Measurements from ENCODE around the gene TMEM37. TPM values are rescaled to one million over a fixed set of nuclear protein-coding genes. Genes with fewer than 3 reads are reported as not detected.
A peak's percentile ranks its signal among the peaks of the same experiment; 100 is the strongest.

Gene TMEM37
- total and polyA plus RNA-seq, 2 of the 13 experiments (the other 11 are each of a cell fraction or from before 2014, with no cell fraction given): 37.7 to 115 TPM

- TF ChIP-seq TAF1 (CRISPR knock-in tag; IDR thresholded peaks at IDR 0.05) (0 out of 2 replicates have a peak, but pooled peaks have one; percentile 7), RARA (CRISPR knock-in tag; IDR thresholded peaks at IDR 0.05) (peak; percentile 99), FOXK1 (CRISPR knock-in tag; IDR thresholded peaks at IDR 0.05; ENCODE audit: borderline replicate concordance, low read depth) (peak; percentile 99), ZNF224 (CRISPR knock-in tag; IDR thresholded peaks at IDR 0.05) (no peak), ZNF660 (CRISPR knock-in tag; IDR thresholded peaks at IDR 0.05; ENCODE audit: borderline replicate concordance, low read depth) (no peak), TOPORS (CRISPR knock-in tag; IDR thresholded peaks at IDR 0.05) (no peak), ZMAT5 (CRISPR knock-in tag; IDR thresholded peaks at IDR 0.05; ENCODE audit: borderline replicate concordance, low read depth) (no peak), ZNF75D (CRISPR knock-in tag; IDR thresholded peaks at IDR 0.05; ENCODE audit: borderline replicate concordance) (no peak), HDAC1 (CRISPR knock-in tag; IDR thresholded peaks at IDR 0.05) (peak; percentile 58; the same call in 1 of the 2 replicates), FOXC1 (CRISPR knock-in tag; IDR thresholded peaks at IDR 0.05; ENCODE audit: borderline replicate concordance) (peak; percentile 68; the same call in 1 of the 2 replicates), ZNF280D (CRISPR knock-in tag; IDR thresholded peaks at IDR 0.05) (no peak), MAFF (IDR thresholded peaks at IDR 0.05; ENCODE audit: low read depth, low read length) (no peak), ZBTB20 (CRISPR knock-in tag; IDR thresholded peaks at IDR 0.05; ENCODE audit: borderline replicate concordance, low read depth) (peak; percentile 88; the same call in 1 of the 2 replicates), HHEX (CRISPR knock-in tag; IDR thresholded peaks at IDR 0.05) (peak; percentile 86), SRSF9 (IDR thresholded peaks at IDR 0.05; ENCODE audit: borderline replicate concordance, insufficient read depth, low read depth, low read length, poor library complexity, severe bottlenecking) (no peak), PHF21A (CRISPR knock-in tag; IDR thresholded peaks at IDR 0.05) (peak; percentile 76), THAP9 (CRISPR knock-in tag; IDR thresholded peaks at IDR 0.05; ENCODE audit: borderline replicate concordance) (no peak), ZNF547 (CRISPR knock-in tag; IDR thresholded peaks at IDR 0.05) (no peak), NR2F2 (IDR thresholded peaks at IDR 0.05; ENCODE audit: borderline replicate concordance, low read depth) (peak; percentile 95), ZNF713 (CRISPR knock-in tag; IDR thresholded peaks at IDR 0.05) (no peak), ZC3H4 (CRISPR knock-in tag; IDR thresholded peaks at IDR 0.05; ENCODE audit: borderline replicate concordance) (no peak), ZFP36L1 (CRISPR knock-in tag; IDR thresholded peaks at IDR 0.05) (peak; percentile 97), NFIC (IDR thresholded peaks at IDR 0.05; ENCODE audit: low read length) (peak; percentile 94), ZNF563 (CRISPR knock-in tag; IDR thresholded peaks at IDR 0.05) (0 out of 2 replicates have a peak, but pooled peaks have one; percentile 57), ZSCAN29 (CRISPR knock-in tag; conservative IDR thresholded peaks at IDR 0.05) (no peak)
These were observed 5.8 kb upstream of the TMEM37 start (continued) for GRCh38 chr2:119425620-119426395.

Data from HepG2 (cell line).